ENCODE measurements around the gene SEMA3G. TPM values are rescaled to one million over a fixed set of nuclear protein-coding genes. Genes with fewer than 3 reads are reported as not detected.

The SEMA3G gene
- total RNA-seq, 6 experiments from 2014 or later, result not detected

- H3K4me3 Mint-ChIP-seq, result no peak overlapping the region
- no peaks in the 10 kb centered on the region for H3K9me3 Mint-ChIP-seq
- peaks cover 26% of the 10 kb centered on the region for H3K27me3 Mint-ChIP-seq (ENCODE audit: insufficient read depth)
- TF ChIP-seq CTCF (IDR thresholded peaks at IDR 0.05), result no peak
- H3K4me1 Mint-ChIP-seq (ENCODE audit: low read depth), result peaks cover 6% of the 10 kb centered on the region
- no peaks in the 10 kb centered on the region for H3K36me3 Mint-ChIP-seq (ENCODE audit: low read depth)
- no peak overlapping the region for H3K27ac Mint-ChIP-seq
- DNase-seq, result no peak
Observed at GRCh38 chr3:52432225-52432624, 12.7 kb downstream of the SEMA3G start.

- peaks cover 24% of the 10 kb centered on the region for H3K27me3 Mint-ChIP-seq (ENCODE audit: insufficient read depth)
- no peak for TF ChIP-seq CTCF (IDR thresholded peaks at IDR 0.05)
- H3K4me3 Mint-ChIP-seq, result no peak overlapping the region
- peaks cover 6% of the 10 kb centered on the region for H3K4me1 Mint-ChIP-seq (ENCODE audit: low read depth)
- H3K36me3 Mint-ChIP-seq (ENCODE audit: low read depth), result no peaks in the 10 kb centered on the region
- H3K27ac Mint-ChIP-seq, result no peak overlapping the region
- no peaks in the 10 kb centered on the region for H3K9me3 Mint-ChIP-seq
- DNase-seq, result no peak
Observed at GRCh38 chr3:52431459-52432223, 13.3 kb downstream of the SEMA3G start.

GRCh38 chr3:52430416-52430810 is 14.5 kb downstream of the SEMA3G start:
- H3K4me3 Mint-ChIP-seq, result no peak overlapping the region
- H3K27me3 Mint-ChIP-seq (ENCODE audit: insufficient read depth), result peaks cover 19% of the 10 kb centered on the region
- no peak for TF ChIP-seq CTCF (IDR thresholded peaks at IDR 0.05)
- no peak for DNase-seq
- H3K27ac Mint-ChIP-seq, result no peak overlapping the region
- no peaks in the 10 kb centered on the region for H3K36me3 Mint-ChIP-seq (ENCODE audit: low read depth)
- H3K9me3 Mint-ChIP-seq, result no peaks in the 10 kb centered on the region
- H3K4me1 Mint-ChIP-seq (ENCODE audit: low read depth), result peaks cover 6% of the 10 kb centered on the region

- no peak for DNase-seq
- Mint-ChIP-seq H3K4me3 (no peak overlapping the region), H3K36me3 (ENCODE audit: low read depth) (no peaks in the 10 kb centered on the region), H3K4me1 (ENCODE audit: low read depth) (peaks cover 6% of the 10 kb centered on the region), H3K9me3 (no peaks in the 10 kb centered on the region), H3K27ac (no peak overlapping the region), H3K27me3 (ENCODE audit: insufficient read depth) (peaks cover 19% of the 10 kb centered on the region)
- no peak for TF ChIP-seq CTCF (IDR thresholded peaks at IDR 0.05)
Observed at GRCh38 chr3:52429779-52430415, 15.0 kb downstream of the SEMA3G start.

GRCh38 chr3:52429031-52429430 is 15.9 kb downstream of the SEMA3G start:
- Mint-ChIP-seq H3K36me3 (ENCODE audit: low read depth) (no peaks in the 10 kb centered on the region), H3K4me3 (no peak overlapping the region), H3K27ac (no peak overlapping the region), H3K9me3 (no peaks in the 10 kb centered on the region), H3K4me1 (ENCODE audit: low read depth) (peaks cover 6% of the 10 kb centered on the region), H3K27me3 (ENCODE audit: insufficient read depth) (peaks cover 15% of the 10 kb centered on the region)
- no peak for TF ChIP-seq CTCF (IDR thresholded peaks at IDR 0.05)
- DNase-seq, result no peak
